Gastroesophageal sphincter (tissue), 4 donors: ENCODE measurements around the gene NKAIN2. TPM values are rescaled to one million over a fixed set of nuclear protein-coding genes. Genes with fewer than 3 reads are reported as not detected.

ENCODE experiments used
- ATAC-seq: fragments of 150-250 bp; one replicate; pipeline ENCODE4 v1.9.1; 2016; ENCODE audit warnings: mild to moderate bottlenecking, moderate library complexity
- H3K27ac ChIP-seq, 4 donors: fragments of 200-600 bp; sonication (generic) in 3 of 4; 1 replicate in 3 of 4; 2 replicates in 1 of 4; pipeline ENCODE4 v1.5.1; 2016 to 2019
- H3K27me3 ChIP-seq: fragments of 200-600 bp; sonication (generic); one replicate; pipeline ENCODE4 v1.5.1; 2019
- H3K36me3 ChIP-seq, 2 donors: fragments of 200-600 bp; sonication (generic); one replicate each; pipeline ENCODE4 v1.5.1; 2019; ENCODE audit warnings: control low read depth in 1 of 2
- H3K4me1 ChIP-seq, 3 donors: fragments of 200-600 bp; sonication (generic); 1 replicate in 2 of 3; 2 replicates in 1 of 3; pipeline ENCODE4 v1.5.1; 2016 to 2019; ENCODE audit warnings: control low read depth in 2 of 3
- H3K4me3 ChIP-seq, 2 donors: fragments of 200-600 bp; sonication (generic); one replicate each; pipeline ENCODE4 v1.5.1; 2019; ENCODE audit warnings: mild to moderate bottlenecking in 1 of 2, moderate library complexity in 1 of 2
- H3K9me3 ChIP-seq, 3 donors: fragments of 200-600 bp; sonication (generic); one replicate each; pipeline ENCODE4 v1.5.1; 2017 to 2019; ENCODE audit warnings: control low read depth in 2 of 3
- EP300 ChIP-seq: sonication (generic); formaldehyde crosslinking; IDR thresholded peaks from one replicate; pipeline ENCODE4 v1.6.1; 2017; ENCODE audit warnings: antibody characterized with exemption, mild to moderate bottlenecking
- POLR2A ChIP-seq, 2 donors: fragments of 450-650 bp; IDR thresholded peaks; one replicate each; pipeline ENCODE4 v1.6.1; 2017; ENCODE audit warnings: antibody characterized with exemption in 2 of 2, mild to moderate bottlenecking in 2 of 2, moderate library complexity in 1 of 2
- POLR2AphosphoS5 ChIP-seq: sonication (generic); formaldehyde crosslinking; IDR thresholded peaks from one replicate; pipeline ENCODE4 v1.6.1; 2017; ENCODE audit warnings: antibody characterized with exemption
- WGBS, 2 donors: methylation state at CpG; one replicate each; pipeline ENCODE4 v1.1.5; 2018; ENCODE audit warnings: low coverage in 1 of 2; 5-methylcytosine and 5-hydroxymethylcytosine counted together
- total RNA-seq, 4 donors: library from RNA; depleted of rRNA; stranded (reverse); fragments of >200 nt; gene quantifications; one replicate each; pipeline ENCODE4 v1.1.0, GENCODE V29; 2016
- TF ChIP-seq, protein P1 (sequence below), 4 experiments: fragments of 200-600 bp in 2 of 4; fragments of 450-650 bp in 2 of 4; sonication (generic) in 1 of 4; IDR thresholded peaks; one replicate each; pipeline ENCODE4 v1.5.1; 2017 to 2019; ENCODE audit warnings: antibody characterized with exemption in 4 of 4, mild to moderate bottlenecking in 2 of 4, moderate library complexity in 2 of 4

Gene NKAIN2
- total RNA-seq, 4 donors from 2014 or later: 0.23 to 3.2 TPM; not detected in 2

DNA sequence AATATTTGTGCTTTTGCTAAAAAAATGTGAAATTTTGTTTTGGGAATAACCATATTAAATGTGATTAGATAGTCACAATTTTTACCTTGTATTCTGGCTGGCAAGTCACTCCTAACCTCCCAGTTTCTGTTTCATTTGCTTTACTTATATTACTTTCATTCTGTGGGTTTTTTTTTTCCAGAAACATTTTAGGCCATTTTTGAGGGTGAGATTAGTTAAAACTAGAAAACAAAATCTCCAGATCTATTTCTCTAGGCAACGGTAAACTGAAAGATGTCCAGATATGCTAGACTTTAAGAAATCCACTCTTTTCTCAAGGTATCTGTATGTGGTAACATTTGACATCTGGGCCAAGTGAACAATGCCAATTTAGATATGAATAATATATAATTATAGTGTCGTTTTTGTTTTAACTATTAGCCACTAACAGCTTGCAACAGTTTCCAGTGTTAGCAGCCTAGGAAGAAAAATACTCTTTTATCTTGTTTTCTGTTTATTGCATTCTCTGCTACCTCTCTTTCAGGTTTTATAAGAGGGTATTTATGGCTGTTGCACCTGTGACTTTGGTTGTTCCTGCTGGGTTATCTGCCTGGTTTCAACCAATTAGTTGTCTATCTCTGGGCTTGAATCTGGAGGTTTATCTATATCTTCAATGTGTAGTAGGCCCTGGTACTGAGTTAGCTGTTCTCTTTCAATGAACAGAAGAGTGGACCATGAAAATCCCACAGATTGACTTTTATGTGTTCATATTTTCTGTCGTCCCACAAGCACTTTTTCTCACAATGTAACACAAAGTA is 260.9 kb downstream of the NKAIN2 start:
- H3K27ac ChIP-seq: no peak overlapping the region
- no peak overlapping the region for H3K4me3 ChIP-seq
- ATAC-seq: no peak
- no peaks in the 10 kb centered on the region for H3K4me1 ChIP-seq
- H3K36me3 ChIP-seq: no peaks in the 10 kb centered on the region
- no peaks in the 10 kb centered on the region for H3K9me3 ChIP-seq
- H3K27me3 ChIP-seq: no peaks in the 10 kb centered on the region
- 75 to 92% methylated on average over 3 of the region's 3 CpGs for WGBS, 2 donors
- TF ChIP-seq EP300 (no peak), POLR2A (IDR thresholded peaks at IDR 0.05) (no peak), POLR2AphosphoS5 (no peak)
- TF ChIP-seq, protein P1, sequence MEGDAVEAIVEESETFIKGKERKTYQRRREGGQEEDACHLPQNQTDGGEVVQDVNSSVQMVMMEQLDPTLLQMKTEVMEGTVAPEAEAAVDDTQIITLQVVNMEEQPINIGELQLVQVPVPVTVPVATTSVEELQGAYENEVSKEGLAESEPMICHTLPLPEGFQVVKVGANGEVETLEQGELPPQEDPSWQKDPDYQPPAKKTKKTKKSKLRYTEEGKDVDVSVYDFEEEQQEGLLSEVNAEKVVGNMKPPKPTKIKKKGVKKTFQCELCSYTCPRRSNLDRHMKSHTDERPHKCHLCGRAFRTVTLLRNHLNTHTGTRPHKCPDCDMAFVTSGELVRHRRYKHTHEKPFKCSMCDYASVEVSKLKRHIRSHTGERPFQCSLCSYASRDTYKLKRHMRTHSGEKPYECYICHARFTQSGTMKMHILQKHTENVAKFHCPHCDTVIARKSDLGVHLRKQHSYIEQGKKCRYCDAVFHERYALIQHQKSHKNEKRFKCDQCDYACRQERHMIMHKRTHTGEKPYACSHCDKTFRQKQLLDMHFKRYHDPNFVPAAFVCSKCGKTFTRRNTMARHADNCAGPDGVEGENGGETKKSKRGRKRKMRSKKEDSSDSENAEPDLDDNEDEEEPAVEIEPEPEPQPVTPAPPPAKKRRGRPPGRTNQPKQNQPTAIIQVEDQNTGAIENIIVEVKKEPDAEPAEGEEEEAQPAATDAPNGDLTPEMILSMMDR (IDR thresholded peaks at IDR 0.05): no peak

DNA sequence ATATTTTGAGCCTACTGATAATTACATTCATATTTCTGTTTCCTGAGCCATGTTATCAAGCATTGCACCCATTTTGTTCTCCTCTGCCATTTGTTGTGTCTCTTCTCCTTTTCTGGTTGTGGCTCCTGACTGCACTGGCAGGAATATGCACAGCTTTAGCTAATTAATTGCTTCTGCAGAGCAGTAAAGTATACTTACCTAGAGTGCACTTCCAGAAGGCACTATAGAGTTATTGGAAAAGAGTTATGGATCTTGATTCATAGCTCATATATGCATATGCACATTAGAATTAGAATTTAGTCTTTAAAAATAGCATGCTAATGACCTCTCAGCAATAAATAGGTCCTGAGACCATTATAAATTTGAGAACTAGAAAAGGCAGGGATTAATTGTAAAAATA is 262.6 kb downstream of the NKAIN2 start:
- Histone ChIP-seq H3K9me3 (no peaks in the 10 kb centered on the region), H3K27ac (no peak overlapping the region), H3K4me1 (no peaks in the 10 kb centered on the region), H3K36me3 (no peaks in the 10 kb centered on the region), H3K4me3 (no peak overlapping the region), H3K27me3 (no peaks in the 10 kb centered on the region)
- ATAC-seq: no peak
- TF ChIP-seq, protein P1 (IDR thresholded peaks at IDR 0.05): no peak
- TF ChIP-seq EP300 (no peak), POLR2AphosphoS5 (no peak), POLR2A (IDR thresholded peaks at IDR 0.05) (no peak)

DNA sequence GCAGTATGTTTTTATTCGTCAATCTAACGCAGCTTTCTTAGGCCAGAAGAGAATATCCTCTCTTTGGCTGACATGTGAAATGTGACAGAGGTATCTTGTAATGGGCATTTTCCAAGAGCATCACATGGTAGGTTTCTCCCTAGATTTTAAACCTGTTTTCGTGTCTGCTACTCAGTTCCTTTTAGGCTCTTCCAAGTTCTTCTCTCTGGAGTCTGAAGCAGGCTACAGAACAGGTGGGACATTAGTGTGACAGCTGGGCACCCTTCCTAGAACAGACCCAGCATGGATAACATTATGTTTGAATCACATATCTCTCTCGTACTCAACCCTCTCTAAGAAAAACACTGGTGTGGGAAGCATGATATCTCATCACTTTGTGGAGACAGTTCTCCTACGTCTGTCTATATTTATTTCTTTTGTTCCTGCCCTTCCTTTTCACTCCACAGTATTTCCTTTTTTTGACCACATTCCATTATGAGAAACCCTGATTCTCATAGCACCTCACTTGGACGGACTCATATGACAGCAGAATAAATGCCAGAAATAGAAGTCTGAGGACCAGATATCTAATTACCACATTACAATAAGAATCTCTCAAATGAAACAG is 263.4 kb downstream of the NKAIN2 start:
- no peak for ATAC-seq
- Histone ChIP-seq H3K9me3 (no peaks in the 10 kb centered on the region), H3K4me1 (no peaks in the 10 kb centered on the region), H3K27me3 (no peaks in the 10 kb centered on the region), H3K27ac (no peak overlapping the region), H3K4me3 (no peak overlapping the region), H3K36me3 (no peaks in the 10 kb centered on the region)
- 57 to 60% methylated on average over 5 to 6 of the region's 6 CpGs for WGBS, 2 donors
- TF ChIP-seq, protein P1 (IDR thresholded peaks at IDR 0.05): no peak
- TF ChIP-seq EP300 (no peak), POLR2A (IDR thresholded peaks at IDR 0.05) (no peak), POLR2AphosphoS5 (no peak)

DNA sequence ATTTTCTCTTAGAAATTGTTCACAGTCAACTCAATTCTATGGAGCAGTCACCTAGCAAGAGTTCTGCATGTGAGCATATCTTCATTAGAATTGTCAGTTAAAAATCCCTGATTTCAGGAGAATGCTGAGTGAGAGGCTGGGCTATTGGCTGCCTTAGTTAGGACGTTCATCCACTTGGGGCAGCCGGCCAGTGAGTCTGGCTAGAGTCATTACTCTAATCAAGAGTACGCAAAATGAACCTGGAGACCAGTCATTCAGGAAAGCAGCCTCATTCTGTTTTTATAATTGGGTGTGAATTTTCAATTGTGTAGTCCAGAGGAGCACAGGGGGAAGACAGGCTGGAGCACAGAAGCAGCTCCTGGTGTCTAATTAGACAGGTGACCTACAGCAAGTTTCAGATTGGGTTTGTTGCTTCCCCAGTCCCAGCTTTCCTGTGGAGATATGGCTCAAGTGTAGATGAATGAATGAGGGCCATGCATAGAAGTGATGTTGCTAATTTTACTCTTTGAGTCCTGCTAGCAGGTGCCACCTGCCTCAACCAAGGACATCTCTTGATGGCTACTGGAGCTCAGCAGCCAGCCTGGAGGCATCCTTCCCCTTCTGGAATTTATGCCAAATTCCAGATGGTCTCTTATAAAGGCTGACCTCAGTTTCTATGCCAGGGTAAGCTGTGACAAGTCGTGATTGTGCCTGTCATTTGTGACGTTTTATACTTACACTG is 265.7 kb downstream of the NKAIN2 start:
- Histone ChIP-seq H3K36me3 (no peaks in the 10 kb centered on the region), H3K27ac (no peak overlapping the region), H3K4me3 (no peak overlapping the region), H3K27me3 (no peaks in the 10 kb centered on the region), H3K9me3 (no peaks in the 10 kb centered on the region), H3K4me1 (no peaks in the 10 kb centered on the region)
- 70 to 71% methylated on average over 2 to 5 of the region's 5 CpGs for WGBS, 2 donors
- TF ChIP-seq, protein P1 (IDR thresholded peaks at IDR 0.05): no peak
- TF ChIP-seq POLR2A (IDR thresholded peaks at IDR 0.05) (no peak), POLR2AphosphoS5 (no peak), EP300 (no peak)
- ATAC-seq: no peak
